Measurements from ENCODE around the gene KCNQ1OT1.

The KCNQ1OT1 gene

DNA sequence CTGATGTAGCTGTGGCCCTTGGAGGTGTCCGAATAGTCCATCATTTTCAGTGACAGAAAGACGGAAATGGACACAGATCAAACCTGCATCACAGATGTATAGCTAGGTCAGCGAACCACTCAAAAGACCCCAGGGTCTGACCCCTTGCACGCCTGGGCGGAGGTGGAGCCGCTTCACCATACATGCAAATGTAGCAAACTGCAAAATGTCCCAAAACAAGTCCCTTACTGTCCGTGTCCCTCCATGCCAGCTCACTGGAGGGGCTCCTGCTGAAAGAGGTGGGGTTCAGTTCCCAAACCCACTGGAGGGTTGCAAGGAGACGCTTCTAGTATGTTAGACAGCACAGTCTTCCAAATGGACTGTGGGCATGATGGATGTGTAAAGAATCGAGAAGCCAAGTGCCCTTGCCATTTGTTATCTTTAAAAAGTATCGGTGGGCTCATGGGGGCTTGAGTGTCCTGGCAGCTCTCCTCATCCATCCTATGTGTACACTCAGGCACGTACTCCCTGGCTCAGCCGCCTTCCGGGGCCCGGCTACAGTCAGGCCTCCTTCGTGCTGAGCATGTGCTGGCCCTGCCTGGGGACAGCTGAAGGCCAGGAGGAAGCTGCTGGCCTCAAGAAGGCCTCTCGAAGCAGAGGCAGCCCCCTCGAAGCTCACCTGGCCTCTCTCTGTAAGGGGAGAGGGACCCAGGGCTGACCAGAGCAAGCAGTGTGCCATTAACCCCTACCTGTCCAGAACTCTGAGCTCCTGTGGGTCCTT is 20.2 kb upstream of the KCNQ1OT1 start:
- DNase-seq (ENCODE audit: low read depth): no peak

DNA sequence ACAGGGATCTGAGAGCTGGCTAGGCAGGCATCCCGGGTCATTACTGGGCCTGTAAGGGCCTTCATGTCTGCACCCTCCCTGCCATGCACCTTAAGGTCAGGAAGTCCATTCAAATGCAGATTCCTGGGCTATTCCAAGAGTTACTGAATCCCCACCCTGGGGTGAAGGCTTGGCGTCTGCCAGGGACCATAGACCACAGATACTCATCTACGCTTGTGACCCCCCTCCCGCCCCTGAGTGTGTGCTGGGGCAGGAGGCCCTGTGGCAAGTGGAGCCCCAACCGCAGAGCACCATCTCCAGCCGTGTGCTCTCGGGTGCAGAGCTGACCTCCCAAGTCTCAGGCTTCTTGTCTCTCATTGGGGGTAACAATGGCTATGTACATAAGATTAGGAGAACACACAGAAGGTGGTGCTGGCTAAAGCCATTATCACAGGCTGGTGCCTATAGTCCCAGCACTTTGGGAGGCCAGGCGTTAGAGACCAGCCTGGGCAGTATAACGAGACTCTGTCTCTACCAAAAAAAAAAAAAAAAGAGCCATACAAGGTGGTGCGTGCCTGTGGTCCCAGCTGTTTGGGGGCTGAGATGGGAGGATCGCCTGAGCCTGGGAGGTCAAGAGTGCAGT is 19.1 kb upstream of the KCNQ1OT1 start:
- no peak for DNase-seq (ENCODE audit: low read depth)

DNA sequence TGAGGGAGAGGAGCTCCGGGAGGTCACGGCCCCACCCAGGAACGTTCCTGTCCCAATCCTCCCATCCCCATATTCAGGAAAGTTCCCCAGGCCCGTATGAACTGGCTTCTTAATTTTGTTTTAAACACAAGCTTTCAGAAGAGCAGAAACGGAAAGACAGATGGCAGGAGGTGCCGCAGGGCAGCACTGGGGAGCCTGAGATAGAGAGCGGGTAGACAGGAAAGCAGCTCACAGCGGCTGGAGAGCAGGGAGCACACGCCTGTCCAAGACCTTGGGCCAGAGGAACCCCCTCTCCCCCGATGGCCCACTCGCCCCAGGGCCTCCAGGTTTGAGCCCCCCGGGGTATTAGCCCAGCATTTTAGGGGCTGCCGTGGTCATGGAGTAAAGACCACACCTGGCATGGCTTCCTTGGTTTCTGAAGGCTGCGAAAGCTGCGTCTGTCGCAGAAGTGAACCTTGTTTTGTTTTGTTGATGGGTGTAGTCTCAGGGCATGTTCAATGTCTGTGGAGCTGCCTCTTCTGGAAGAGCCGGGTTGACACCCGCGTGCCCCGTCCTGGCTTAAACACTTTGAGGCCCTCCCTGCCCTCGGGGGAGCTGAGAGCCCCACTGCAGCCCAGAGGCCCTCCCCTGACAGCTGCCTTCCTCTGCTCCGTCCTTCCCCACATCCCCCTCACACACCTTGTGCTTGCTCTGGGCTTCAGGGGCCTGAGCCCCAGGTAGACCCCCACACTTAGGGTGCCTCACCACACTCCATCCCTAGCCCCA is 17.9 kb upstream of the KCNQ1OT1 start:
- no peak for DNase-seq (ENCODE audit: low read depth)

DNA sequence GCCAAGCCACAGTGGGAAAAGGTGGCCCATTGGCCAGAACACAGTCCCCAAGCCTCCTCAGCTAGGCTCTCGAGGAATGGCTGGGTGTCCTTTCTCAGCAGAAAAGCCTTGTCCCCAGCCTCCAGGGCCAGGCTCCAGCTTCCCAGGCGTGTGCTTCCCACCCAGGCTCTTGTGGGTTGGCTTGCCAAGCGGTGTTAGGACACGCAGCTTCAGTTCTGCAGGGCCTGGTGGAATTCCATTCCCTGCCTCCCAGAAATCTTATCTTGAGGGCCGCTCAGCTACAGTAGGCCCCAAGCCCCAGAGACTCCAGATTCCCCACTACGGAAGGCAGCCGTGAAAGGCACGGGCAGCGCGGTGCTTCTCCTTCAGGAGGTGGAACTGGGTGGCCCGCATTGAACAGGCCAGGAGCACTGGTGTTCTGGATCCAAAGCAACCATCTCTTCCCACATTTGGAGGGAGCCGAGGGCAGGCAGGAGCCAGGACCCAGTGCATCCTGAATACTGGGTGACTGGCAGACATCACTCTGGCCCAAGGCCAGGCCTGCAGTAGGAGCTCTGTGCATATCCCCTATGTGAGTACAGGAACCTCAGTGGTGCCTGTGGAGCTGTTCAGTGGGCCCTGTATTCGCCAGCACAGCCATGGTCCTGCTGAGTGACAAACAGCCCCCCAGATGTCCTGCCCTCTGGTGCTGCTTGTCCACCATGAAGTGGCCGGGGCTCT is 16.7 kb upstream of the KCNQ1OT1 start:
- no peak for DNase-seq (ENCODE audit: low read depth)

DNA sequence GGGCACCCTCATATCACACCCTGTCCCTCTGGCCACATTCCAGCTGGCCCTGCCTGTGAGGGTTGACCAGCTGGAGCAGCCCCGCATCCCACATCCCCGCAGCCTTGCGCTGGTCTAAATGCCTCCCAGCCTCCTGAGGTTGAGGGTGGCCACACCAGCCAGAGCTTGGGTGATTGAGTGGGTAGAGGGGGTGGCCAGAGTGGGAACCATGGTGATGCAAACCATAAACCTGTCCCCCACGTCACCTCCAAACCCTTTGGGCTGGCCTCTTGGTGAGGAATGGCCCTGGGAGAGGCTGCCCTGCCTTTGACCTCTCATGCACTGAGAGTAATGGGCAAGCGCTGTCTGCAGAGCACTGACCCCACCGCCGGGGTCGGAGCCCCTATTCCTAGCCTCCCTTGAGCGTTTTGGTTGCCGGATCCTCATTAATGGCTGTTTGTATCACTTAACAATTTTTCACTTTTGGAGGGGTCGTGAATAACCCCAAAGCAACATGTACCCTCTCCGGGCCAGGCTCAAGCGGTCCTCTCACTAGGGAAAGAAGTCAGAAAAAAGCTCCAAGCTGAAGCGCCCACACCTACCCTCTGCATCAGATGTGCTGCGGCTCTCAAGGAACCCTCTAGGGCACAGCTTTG is 16.0 kb upstream of the KCNQ1OT1 start:
- no peak for DNase-seq (ENCODE audit: low read depth)

DNA sequence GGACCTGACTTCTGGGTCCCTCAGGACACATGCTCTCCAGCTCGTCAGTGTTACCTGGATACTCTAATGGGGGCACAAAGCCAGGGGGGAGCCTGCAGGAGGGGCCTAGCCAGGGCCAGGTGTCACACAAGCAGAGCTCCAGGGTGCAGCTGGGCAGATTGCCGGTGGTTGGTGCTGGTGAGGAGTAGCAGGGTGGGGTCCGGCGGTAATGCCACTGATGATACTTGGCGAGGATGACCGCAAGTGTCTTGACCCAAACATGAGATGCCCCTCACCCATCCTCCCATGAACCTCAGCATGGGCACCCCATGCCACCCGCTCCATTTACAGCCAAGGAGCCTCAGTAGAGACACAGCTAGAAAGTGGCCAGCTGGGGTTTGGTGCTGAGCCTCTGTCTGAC is 15.1 kb upstream of the KCNQ1OT1 start:
- no peak for DNase-seq (ENCODE audit: low read depth)

DNA sequence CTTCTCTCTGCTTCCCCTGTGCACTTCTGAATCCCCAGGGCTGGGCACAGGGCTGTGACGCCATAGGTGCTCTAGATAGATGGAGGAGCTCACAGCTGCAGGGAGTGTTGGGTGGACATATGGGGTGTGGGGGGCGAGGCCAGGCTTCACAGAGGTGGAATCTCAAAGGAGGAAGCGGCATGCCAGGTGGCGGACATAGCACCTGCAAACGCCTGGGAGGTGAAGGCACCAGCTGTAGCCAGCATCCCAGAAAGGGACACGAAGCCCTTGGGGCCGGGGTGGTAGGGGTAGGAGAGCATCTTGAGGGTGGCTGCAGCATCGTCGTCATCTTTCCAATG is 14.6 kb upstream of the KCNQ1OT1 start:
- no peak for DNase-seq (ENCODE audit: low read depth)

DNA sequence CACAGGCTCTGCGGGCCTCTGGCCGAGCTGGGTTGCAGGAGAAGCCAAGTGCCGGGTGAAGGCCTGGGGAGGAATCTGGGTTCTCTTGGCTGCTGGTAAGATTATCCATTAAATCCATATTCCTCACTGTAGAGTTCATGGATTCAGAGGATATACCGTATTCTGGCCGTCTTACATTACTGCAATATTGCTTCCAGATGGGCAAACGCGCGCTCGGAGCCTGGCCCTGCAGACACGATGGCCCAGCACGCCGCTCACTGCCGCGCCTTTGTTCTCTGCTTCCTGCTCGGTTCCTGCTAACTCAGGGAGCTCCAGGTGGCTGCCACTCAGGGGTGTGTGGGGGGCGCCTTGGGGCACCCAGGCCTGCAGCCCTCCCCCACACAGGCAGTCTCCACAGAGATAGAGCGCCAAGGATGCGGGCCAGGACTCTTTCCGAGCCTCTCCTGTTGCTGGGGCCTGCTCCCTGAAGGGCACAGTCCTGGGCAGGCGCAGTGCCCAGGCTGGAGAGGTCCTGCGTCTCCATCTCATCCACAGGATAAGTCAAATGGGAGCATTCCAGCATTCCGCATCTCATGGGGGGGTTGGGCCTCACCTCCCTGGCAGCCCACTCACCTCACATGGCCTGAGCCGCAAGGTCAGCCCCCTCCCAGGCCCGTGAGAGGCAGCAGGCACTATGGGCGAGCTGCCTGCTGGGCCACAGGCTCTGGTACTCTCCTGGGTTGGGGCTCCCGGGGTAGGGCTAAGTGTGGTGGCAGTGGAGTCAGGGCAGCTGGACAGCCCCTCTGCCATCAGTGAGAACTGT is 14.1 kb upstream of the KCNQ1OT1 start:
- DNase-seq (ENCODE audit: low read depth): no peak

DNA sequence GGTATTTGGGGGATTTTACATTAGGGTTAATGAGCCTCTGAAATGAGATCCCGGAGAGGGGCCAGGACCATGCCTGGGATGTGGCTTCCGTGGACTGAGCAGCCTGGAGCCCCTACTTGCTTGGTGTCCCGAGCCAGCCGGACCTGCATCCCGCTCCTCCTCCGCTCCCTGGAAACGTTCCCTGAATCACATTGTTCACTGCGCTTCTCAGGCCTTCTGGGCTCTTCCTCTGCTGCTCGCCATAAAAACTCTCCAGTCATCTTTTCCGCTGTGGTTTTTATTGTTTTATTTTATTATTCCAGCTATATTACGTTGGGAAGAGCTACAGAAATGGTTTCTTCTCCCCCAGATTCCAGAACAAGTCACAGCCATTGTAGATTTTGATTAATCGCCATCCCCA is 13.3 kb upstream of the KCNQ1OT1 start:
- DNase-seq (ENCODE audit: low read depth): no peak

DNA sequence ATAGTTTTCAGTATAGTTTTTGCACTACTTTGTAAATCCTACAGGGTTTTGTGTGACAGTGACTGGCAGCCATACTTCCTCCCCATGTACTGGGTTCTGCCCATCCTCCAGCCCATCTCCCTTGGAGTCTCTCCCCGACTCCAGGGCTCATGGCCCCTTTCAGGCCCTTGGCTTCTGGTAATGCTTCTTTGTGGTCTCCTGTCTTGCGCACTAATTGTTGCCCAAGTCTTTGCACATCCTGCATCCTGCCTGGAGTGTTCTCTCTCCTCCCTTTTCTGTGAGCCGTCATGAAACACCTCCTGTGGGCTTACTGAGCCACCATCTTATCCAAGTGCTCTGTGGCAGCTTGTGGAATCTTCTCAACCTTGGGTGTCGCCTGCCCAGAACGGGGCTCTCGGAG is 11.4 kb upstream of the KCNQ1OT1 start:
- DNase-seq (ENCODE audit: low read depth): no peak

DNA sequence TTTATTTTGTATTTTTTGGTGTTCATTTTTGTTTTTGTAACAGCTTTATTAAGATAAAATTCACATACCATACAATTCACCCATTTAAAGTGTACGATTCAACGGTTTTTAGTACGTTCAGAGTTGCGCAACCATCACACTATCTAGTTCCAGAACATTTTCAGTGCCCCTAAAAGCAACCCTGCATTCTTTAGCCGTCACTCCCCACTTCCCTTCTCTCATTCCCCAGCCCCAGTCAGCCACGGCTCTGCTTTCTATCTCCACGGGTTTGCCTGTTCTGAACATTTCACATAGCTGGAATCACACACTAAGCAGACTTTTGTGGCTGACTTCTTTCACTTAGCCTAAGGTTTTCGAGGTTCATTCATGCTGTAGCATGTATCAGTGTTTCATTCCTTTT is 9.6 kb upstream of the KCNQ1OT1 start:
- DNase-seq (ENCODE audit: low read depth): no peak

DNA sequence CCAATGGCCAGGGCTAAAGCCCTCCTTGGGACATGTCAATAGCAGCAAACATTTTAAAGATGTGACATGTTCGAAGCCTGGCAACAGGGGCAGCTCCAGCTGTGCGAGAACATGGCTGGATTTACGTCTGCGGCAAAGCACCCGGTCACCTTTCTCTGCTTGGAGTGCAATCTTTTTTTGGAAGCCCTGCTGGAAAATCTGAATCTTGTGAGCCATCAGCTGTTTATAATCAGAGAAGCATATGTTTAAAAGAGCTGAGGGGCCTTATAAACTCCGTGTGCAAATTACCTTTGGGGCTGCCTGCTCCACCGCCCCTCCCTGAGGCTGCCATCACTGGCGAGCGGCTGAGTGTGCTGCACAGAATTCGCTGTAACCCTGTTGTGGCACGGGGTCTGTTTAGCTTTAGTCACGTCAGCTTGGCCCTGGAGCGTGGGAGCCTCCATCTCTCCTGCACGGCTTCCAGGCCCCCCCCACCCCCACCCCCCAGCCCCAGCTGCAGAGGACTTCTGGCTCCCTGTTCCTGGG is 9.0 kb upstream of the KCNQ1OT1 start:
- no peak for DNase-seq (ENCODE audit: low read depth)

DNA sequence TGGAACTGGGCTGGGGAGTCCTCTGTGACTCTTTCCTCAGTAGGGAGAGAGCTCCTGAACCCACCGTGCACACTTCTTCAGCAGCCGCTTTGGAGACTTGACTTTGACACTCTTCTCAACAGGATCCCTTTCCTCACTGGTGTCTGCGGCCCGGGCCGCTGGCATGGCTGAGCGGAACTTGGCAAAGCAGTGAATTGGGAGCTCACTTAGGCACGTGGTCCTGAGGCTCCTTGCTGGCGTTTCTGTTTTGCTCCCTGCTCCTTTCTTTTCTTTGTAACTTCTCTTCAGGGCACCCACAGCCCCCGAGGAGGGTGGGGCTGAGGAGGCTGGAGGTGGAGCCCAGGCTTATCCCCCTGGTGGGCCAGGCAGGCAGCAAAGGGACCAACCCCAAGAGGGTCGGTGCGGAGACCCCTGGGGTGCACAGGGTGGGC is 8.4 kb upstream of the KCNQ1OT1 start:
- no peak for DNase-seq (ENCODE audit: low read depth)

DNA sequence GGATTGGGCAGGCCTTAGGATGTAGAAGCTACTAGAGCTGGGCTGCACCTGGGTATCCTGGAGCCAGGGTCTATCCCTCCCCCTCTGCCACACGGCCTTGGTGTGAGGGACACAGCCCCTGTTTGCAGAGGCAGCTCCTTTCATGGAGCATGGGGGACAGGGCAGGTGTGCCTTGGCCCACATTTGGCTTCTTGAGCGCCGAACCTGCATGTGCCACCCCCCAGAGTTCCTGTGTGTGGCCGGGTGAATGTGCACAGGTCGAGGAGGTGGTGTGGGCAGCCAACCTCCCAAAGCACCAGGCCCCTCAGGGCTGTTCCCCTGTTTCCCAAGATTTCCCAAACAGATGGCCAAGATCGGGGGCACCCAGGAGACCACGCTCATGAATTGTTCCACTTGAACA is 7.9 kb upstream of the KCNQ1OT1 start:
- no peak for DNase-seq (ENCODE audit: low read depth)

DNA sequence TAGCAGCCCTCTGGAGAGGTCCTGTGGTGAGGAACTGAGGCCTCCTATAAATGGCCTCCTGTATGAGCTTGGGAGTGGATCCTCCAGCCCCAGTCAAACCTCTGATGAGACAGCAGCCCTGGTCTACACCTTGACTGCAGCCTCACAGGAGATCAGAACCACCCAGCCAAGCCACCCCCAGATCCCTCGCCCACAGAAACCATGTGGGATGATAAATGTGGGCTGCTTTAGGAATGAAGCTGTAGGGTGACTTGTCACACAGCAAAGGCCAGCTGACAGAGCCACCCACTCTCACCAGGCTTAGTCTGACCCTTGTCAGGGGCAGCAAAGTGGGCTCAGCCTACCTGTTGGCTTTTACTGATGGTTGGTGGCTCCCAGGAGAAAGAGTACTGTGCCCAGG is 6.5 kb upstream of the KCNQ1OT1 start:
- no peak for DNase-seq (ENCODE audit: low read depth)

DNA sequence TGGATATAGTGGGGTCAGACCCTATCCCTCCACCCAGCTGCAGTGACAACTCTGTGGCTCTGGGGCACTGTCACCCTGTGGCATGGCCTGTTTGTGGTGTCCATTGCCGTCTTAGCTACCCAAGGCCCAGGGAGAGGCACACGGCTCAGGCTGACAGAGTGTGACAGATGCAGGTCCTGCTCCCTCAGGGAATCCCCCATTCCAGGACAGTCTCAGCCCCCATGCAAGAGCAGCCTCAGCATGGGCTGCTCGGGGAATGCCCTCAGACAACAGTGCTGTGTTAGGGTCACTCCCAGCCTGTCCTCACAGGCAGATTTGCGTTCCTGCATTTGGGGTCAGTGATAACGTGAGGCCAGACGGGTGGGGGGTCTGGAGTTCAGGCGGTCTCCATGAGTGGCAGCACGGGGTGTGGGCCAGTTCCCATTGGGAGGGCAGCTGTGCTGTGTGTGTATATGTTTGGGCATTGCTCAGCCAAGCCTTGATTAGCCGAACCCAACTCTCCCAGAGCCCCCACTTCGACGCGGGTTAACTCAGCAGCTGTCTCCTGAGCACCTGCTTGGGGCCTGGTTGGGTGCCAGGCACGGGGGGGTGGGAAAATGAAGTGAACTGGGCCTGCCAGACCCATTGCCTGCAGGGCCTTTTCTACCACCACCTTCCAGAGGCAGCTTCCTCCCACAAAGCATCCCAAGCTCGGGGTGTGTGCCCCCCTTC is 5.3 kb upstream of the KCNQ1OT1 start:
- DNase-seq (ENCODE audit: low read depth): no peak

DNA sequence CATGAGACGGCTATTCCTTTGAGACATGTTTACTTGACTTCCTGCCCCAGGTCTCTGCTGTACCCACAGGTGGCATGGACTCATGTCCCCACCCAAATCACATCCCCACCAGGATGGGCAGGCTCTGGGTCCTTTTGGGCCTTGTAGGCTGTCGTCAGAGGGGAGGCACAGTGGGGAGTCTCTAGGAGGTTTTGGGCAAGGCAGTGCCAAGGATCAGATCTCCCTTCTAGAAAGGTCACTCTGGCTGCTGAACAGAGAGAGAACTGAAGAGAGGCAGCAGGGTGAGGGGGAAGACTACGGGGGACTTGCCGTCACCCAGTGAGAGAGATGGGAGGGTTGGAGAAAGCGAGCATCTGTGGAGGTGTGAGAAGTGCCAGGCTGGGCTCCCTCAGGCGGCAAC is 4.6 kb upstream of the KCNQ1OT1 start:
- no peak for DNase-seq (ENCODE audit: low read depth)

DNA sequence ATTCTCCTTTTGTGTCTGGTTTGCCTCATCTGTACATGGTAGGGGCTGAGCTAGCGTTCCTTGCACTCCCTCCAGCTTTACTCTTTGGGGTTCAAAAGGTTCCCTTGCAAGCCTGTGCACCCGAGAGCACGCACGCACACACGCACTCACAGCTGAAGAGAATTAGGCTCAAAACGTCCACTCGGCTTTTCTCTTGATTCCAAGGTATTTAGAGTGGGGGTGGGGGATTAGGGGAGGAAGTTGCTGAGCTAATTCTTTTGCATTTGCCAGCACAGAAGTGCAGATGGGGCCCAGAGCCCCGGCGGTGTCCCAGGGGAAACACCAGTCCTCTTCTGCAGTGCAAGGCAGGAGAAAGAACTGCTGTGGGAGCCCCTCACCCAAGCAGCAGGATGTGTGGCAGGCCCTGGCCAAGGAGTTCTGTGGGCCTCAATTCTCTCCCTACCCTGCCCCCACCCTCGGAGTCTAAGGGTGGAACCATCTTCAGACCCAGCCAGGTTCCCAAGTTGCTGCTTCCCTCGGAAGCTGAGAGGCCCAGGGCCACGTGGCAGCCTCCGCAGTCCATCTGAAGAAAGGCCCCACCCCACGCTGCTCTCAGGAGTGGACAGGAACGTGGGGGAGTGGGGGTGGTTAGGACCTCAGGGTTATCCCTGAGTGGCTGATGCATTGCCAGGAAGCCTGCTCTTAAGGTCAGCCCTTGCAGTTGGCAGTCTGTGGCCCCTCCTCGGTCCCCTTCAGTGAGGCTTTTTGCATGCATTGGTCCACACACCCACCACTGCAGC is 3.8 kb upstream of the KCNQ1OT1 start:
- DNase-seq (ENCODE audit: low read depth): no peak

DNA sequence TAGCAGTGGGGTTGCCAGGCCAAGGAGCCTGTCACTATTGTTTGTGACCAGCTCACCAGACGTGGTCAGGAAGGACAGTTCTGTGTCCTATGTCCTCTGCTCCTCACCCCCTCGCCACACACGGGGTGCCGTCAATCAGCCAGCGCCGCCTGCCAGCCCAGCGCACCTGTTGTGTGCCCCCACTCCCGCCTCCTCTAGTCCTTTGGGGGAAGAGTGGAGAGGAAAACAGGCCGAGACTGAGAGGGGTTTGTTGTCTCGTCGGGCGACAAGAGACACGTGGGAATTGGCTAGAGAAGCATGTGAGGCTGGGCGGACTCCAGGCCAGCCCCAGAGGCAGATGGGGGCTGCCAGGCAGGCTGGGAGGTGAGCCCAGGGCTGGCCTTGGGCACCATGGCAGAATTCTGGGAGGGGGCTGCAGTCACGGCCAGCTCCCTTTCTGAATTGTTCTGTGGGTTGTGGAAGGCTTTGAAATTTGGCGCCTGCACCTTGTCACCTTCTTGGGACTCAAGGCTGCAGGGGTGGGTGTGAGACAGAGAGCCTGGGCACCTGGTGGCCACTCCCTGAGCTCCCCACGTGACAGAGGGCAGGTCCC is 3.1 kb upstream of the KCNQ1OT1 start:
- DNase-seq (ENCODE audit: low read depth): no peak

Measured in T follicular helper cell (primary cell).